NCI-H2081 treated with DMSO at 0.1 percent for 48 hours (cell line): Measurements from ENCODE around the gene HRK.
"Not testable (repeated sequence)": the region's sequence is repeated elsewhere in the genome, so short reads cannot be mapped to it uniquely, and the experiment has no call there.

Source experiments
- DNase-seq: peaks from one replicate; lab custom pipeline; 2025; lab: John Stamatoyannopoulos, UW

Gene HRK

GRCh38 chr12:116818341-116818856 is 62.8 kb downstream of the HRK start:
- DNase-seq = no peak

- DNase-seq = not testable (repeated sequence)
Observed at GRCh38 chr12:116814766-116815165, 66.5 kb downstream of the HRK start.

- DNase-seq = no peak
Observed at GRCh38 chr12:116813271-116814041, 67.8 kb downstream of the HRK start.

- DNase-seq = no peak
Observed at GRCh38 chr12:116812238-116812637, 69.0 kb downstream of the HRK start.

GRCh38 chr12:116808113-116809105 is 72.8 kb downstream of the HRK start:
- no peak for DNase-seq

- DNase-seq = no peak
Observed at GRCh38 chr12:116807546-116807945, 73.7 kb downstream of the HRK start.

GRCh38 chr12:116806845-116807440 is 74.3 kb downstream of the HRK start:
- no peak for DNase-seq
